B cell (primary cell): ENCODE measurements around the gene KCNJ13. TPM values are rescaled to one million over a fixed set of nuclear protein-coding genes. Genes with fewer than 3 reads are reported as not detected.

Source experiments
- ATAC-seq: fragments of 200-7000 bp; cut with Tn5 transposase; one replicate; pipeline ENCODE4 v1.10.0; 2021; ENCODE audit warnings: low read depth, mild to moderate bottlenecking, moderate number of reproducible peaks, moderate library complexity
- CTCF ChIA-PET: fragments of 350-600 bp; sonication (Branson Sonifier 250); formaldehyde crosslinking; loops from one replicate; lab custom pipeline; 2021; ENCODE audit warnings: antibody characterized with exemption, inconsistent platforms; lab: Charles Lee
- POLR2A ChIA-PET: fragments of 350-600 bp; sonication (Branson Sonifier 250); formaldehyde crosslinking; loops from one replicate; lab custom pipeline; 2021; ENCODE audit warnings: antibody characterized with exemption; lab: Charles Lee
- DNase-seq: peaks from one replicate; pipeline ENCODE4 v3.0.0; 2013
- H2AFZ ChIP-seq: 2 replicates; pipeline ENCODE4 v1.6.1; 2012; ENCODE audit warnings: mild to moderate bottlenecking, low read depth, low read length; ENCODE audit not compliant: insufficient read depth, poor library complexity, severe bottlenecking
- H3K27ac ChIP-seq, 2 donors: 1 replicate in 1 of 2; 2 replicates in 1 of 2; pipeline ENCODE4 v1.5.1; 2012 to 2013; ENCODE audit warnings: low read length in 2 of 2, mild to moderate bottlenecking in 2 of 2, moderate library complexity in 1 of 2
- H3K27me3 ChIP-seq, 4 experiments: fragments of 200-600 bp in 1 of 4; sonication (generic) in 1 of 4; replicated peaks in 1 of 4; 1 replicate in 2 of 4; 2 replicates in 2 of 4; pipeline versions ENCODE4 v1.6.1 to v1.7.0; 2013 to 2016; ENCODE audit warnings: low read length in 3 of 4, mild to moderate bottlenecking in 2 of 4, mixed read lengths in 1 of 4, moderate library complexity in 1 of 4; ENCODE audit not compliant: insufficient read depth in 4 of 4, control insufficient read depth in 3 of 4; ENCODE audit errors: control extremely low read depth in 1 of 4
- H3K36me3 ChIP-seq, 2 experiments: replicated peaks in 1 of 2; 1 replicate in 1 of 2; 2 replicates in 1 of 2; pipeline versions ENCODE4 v1.6.1 to v1.7.1; 2013; ENCODE audit warnings: low read length in 1 of 2; ENCODE audit not compliant: insufficient read depth in 2 of 2, control insufficient read depth in 1 of 2; ENCODE audit errors: control extremely low read depth in 1 of 2, extremely low read depth in 1 of 2
- H3K4me1 ChIP-seq, 2 donors: fragments of 200-600 bp in 1 of 2; sonication (generic) in 1 of 2; 1 replicate in 1 of 2; 2 replicates in 1 of 2; pipeline versions ENCODE4 v1.5.1 to v1.6.1; 2013 to 2017; ENCODE audit warnings: low read length in 2 of 2; ENCODE audit not compliant: control insufficient read depth in 2 of 2, insufficient read depth in 2 of 2
- H3K4me2 ChIP-seq: replicated peaks from 2 replicates; pipeline ENCODE3; 2012; ENCODE audit warnings: mild to moderate bottlenecking, low read depth, low read length; ENCODE audit not compliant: poor library complexity, severe bottlenecking
- H3K4me3 ChIP-seq, 5 experiments: fragments of 200-600 bp in 1 of 5; sonication (generic) in 1 of 5; 1 replicate in 3 of 5; 2 replicates in 2 of 5; pipeline versions ENCODE4 v1.5.1 to v1.7.0; 2011 to 2016; ENCODE audit warnings: low read length in 4 of 5, mild to moderate bottlenecking in 4 of 5, low read depth in 2 of 5, control low read depth in 1 of 5, moderate library complexity in 1 of 5; ENCODE audit not compliant: insufficient read depth in 1 of 5; ENCODE audit errors: control extremely low read depth in 1 of 5, extremely low read depth in 1 of 5
- H3K79me2 ChIP-seq: fragments of 200-600 bp; sonication (generic); one replicate; pipeline ENCODE4 v1.6.0; 2016; ENCODE audit warnings: low read length; ENCODE audit not compliant: control insufficient read depth, insufficient read depth
- H3K9ac ChIP-seq: fragments of 200-600 bp; sonication (generic); 2 replicates; pipeline ENCODE4 v1.6.1; 2017; ENCODE audit warnings: mild to moderate bottlenecking, low read length, moderate library complexity
- H3K9me3 ChIP-seq, 3 donors: one replicate each; pipeline versions ENCODE4 v1.6.1 to v1.7.1; 2013; ENCODE audit warnings: low read length in 2 of 3; ENCODE audit not compliant: control insufficient read depth in 2 of 3, insufficient read depth in 1 of 3; ENCODE audit errors: control extremely low read depth in 1 of 3
- H4K20me1 ChIP-seq: 2 replicates; pipeline ENCODE4 v1.6.0; 2012; ENCODE audit warnings: mild to moderate bottlenecking, low read length; ENCODE audit not compliant: insufficient read depth, control insufficient read depth, poor library complexity, severe bottlenecking
- H3K27ac Mint-ChIP-seq: one replicate; pipeline ENCODE4 v1.8.0; 2021; ENCODE audit warnings: mixed read lengths
- H3K27me3 Mint-ChIP-seq: one replicate; pipeline ENCODE4 v1.8.0; 2021; ENCODE audit warnings: mixed read lengths
- H3K4me1 Mint-ChIP-seq: one replicate; pipeline ENCODE4 v1.8.0; 2021; ENCODE audit warnings: mixed read lengths
- H3K4me3 Mint-ChIP-seq: one replicate; pipeline ENCODE4 v1.8.0; 2021; ENCODE audit warnings: mixed read lengths
- H3K9me3 Mint-ChIP-seq: one replicate; pipeline ENCODE4 v1.8.0; 2022; ENCODE audit warnings: mixed read lengths; ENCODE audit not compliant: insufficient read depth
- CTCF ChIP-seq: fragments of 200-600 bp; IDR thresholded peaks from one replicate; pipeline ENCODE4 v1.8.0; 2022; ENCODE audit warnings: antibody characterized with exemption, mild to moderate bottlenecking
- EZH2 ChIP-seq: IDR thresholded peaks from 2 replicates; pipeline ENCODE4 v1.6.1; 2012; ENCODE audit warnings: borderline replicate concordance, low read depth, mild to moderate bottlenecking, moderate library complexity, low read length; ENCODE audit not compliant: insufficient read depth, poor library complexity, severe bottlenecking
- WGBS: methylation state at CpG from one replicate; pipeline ENCODE4 v1.1.5; 2013; ENCODE audit warnings: missing lambda C conversion rate; ENCODE audit not compliant: insufficient coverage; 5-methylcytosine and 5-hydroxymethylcytosine counted together
- intact Hi-C: fragments of 100-400 bp; cut with micrococcal nuclease; formaldehyde crosslinking; loops from one replicate; pipeline ENCODE4 v1.10.0; 2022
- polyA plus RNA-seq: library from polyadenylated mRNA; depleted of rRNA; stranded (reverse); fragments of >200 nt; gene quantifications from 2 replicates; pipeline ENCODE4 v1.2.3, GENCODE V29; 2012
- total RNA-seq, 2 donors: library from RNA; stranded (reverse); fragments of 120-200 nt in 1 of 2; gene quantifications; 1 replicate in 1 of 2; 2 replicates in 1 of 2; pipeline versions ENCODE4 v1.2.3 to v1.2.4, GENCODE V29; 2013 to 2022

KCNJ13 gene
- total and polyA plus RNA-seq, 2 donors (not counting 1 experiment from before 2014, with no cell fraction given) = not detected

GRCh38 chr2:232771870-232772269 lies 4.5 kb downstream of the KCNJ13 start:
- peaks cover 11 to 16% of the 10 kb centered on the region in 2 donors for H3K4me1 ChIP-seq
- H3K36me3 ChIP-seq = peaks cover 2 to 11% of the 10 kb centered on the region in 2 experiments
- H3K27ac ChIP-seq = peak overlapping the region; percentile 19 to 78
- H3K79me2 ChIP-seq = no peaks in the 10 kb centered on the region
- H3K4me3 ChIP-seq = no peak overlapping the region
- DNase-seq (no peak), ATAC-seq (no peak)
- no CpG with 5 or more reads among the region's 1 CpG for WGBS
- H3K27me3 Mint-ChIP-seq = no peaks in the 10 kb centered on the region
- no peaks in the 10 kb centered on the region for H3K9me3 Mint-ChIP-seq
- peaks cover 25% of the 10 kb centered on the region for H3K4me1 Mint-ChIP-seq
- H3K4me3 Mint-ChIP-seq = peak overlapping the region; percentile 4
- peak overlapping the region; percentile 54 for H3K27ac Mint-ChIP-seq
- H3K9ac ChIP-seq = peak overlapping the region; percentile 14
- H3K4me2 ChIP-seq = peak overlapping the region; percentile 64
- ChIA-PET POLR2A (no interaction called here), CTCF (interaction anchor here (1.0 to 1.9 kb wide), 3 partner anchors 9 to 38 kb away, joined by 3 to 4 read pairs (median 3); no protein-coding TSS in a partner anchor)
- no peaks in the 10 kb centered on the region for H3K27me3 ChIP-seq
- intact Hi-C loops = no loop called here
- no peak overlapping the region for H2AFZ ChIP-seq
- TF ChIP-seq EZH2 = no peak
- no peak for TF ChIP-seq CTCF
- no peaks in the 10 kb centered on the region for H3K9me3 ChIP-seq
- H4K20me1 ChIP-seq = no peaks in the 10 kb centered on the region

- peaks cover 2 to 20% of the 10 kb centered on the region in 2 experiments for H3K36me3 ChIP-seq
These were observed 6.2 kb downstream of the KCNJ13 start for GRCh38 chr2:232770207-232770606.

More at GRCh38 chr2:232770207-232770606, 6.2 kb downstream of the KCNJ13 start:
- H3K9me3 ChIP-seq = no peaks in the 10 kb centered on the region
- ChIA-PET CTCF (no interaction called here), POLR2A (interaction anchor here (0.6 kb wide), 1 partner anchor 572 kb away, joined by 3 read pairs; no protein-coding TSS in a partner anchor)
- H3K27me3 Mint-ChIP-seq = no peaks in the 10 kb centered on the region
- DNase-seq (no peak), ATAC-seq (no peak)
- no peak for TF ChIP-seq CTCF
- no peak for TF ChIP-seq EZH2
- intact Hi-C loops = no loop called here
- no peaks in the 10 kb centered on the region for H3K27me3 ChIP-seq
- no peak overlapping the region for H3K27ac ChIP-seq
- H3K79me2 ChIP-seq = no peaks in the 10 kb centered on the region
- no peaks in the 10 kb centered on the region for H4K20me1 ChIP-seq
- H3K4me3 ChIP-seq = no peak overlapping the region
- no peak overlapping the region for H3K9ac ChIP-seq
- no peak overlapping the region for H3K27ac Mint-ChIP-seq
- H3K4me2 ChIP-seq = no peak overlapping the region
- peaks cover 11 to 16% of the 10 kb centered on the region in 2 donors for H3K4me1 ChIP-seq
- no peak overlapping the region for H3K4me3 Mint-ChIP-seq
- H3K9me3 Mint-ChIP-seq = no peaks in the 10 kb centered on the region
- H2AFZ ChIP-seq = no peak overlapping the region
- peaks cover 25% of the 10 kb centered on the region for H3K4me1 Mint-ChIP-seq
